CD4-positive, alpha-beta T cell treated with Interferon gamma for 1 hour (primary cell): ENCODE measurements around the gene ATP11A.

Experiments
- DNase-seq: peaks from one replicate; pipeline ENCODE4 v3.0.0-alpha.2; 2020

ATP11A gene

GRCh38 chr13:112898621-112899280 is 208.9 kb downstream of the ATP11A start:
- DNase-seq, result no peak

GRCh38 chr13:112899281-112900225 is 209.7 kb downstream of the ATP11A start:
- no peak for DNase-seq

- DNase-seq, result no peak
These were observed 210.4 kb downstream of the ATP11A start for GRCh38 chr13:112900226-112900600.

- DNase-seq, result no peak
These were observed 210.9 kb downstream of the ATP11A start for GRCh38 chr13:112900691-112901091.

- DNase-seq, result no peak
These were observed 212.3 kb downstream of the ATP11A start for GRCh38 chr13:112902101-112902651.

GRCh38 chr13:112902669-112903068 is 212.8 kb downstream of the ATP11A start:
- no peak for DNase-seq

GRCh38 chr13:112903071-112903577 is 213.3 kb downstream of the ATP11A start:
- no peak for DNase-seq

- no peak for DNase-seq
These were observed 213.9 kb downstream of the ATP11A start for GRCh38 chr13:112903606-112904195.

GRCh38 chr13:112904436-112904960 is 214.7 kb downstream of the ATP11A start:
- DNase-seq, result no peak

- no peak for DNase-seq
These were observed 215.2 kb downstream of the ATP11A start for GRCh38 chr13:112905086-112905485.

GRCh38 chr13:112905619-112905989 is 215.8 kb downstream of the ATP11A start:
- no peak for DNase-seq

GRCh38 chr13:112905990-112906641 is 216.3 kb downstream of the ATP11A start:
- DNase-seq, result no peak

- no peak for DNase-seq
These were observed 217.4 kb downstream of the ATP11A start for GRCh38 chr13:112907286-112907685.

GRCh38 chr13:112907871-112908331 is 218.1 kb downstream of the ATP11A start:
- no peak for DNase-seq

- no peak for DNase-seq
These were observed 218.5 kb downstream of the ATP11A start for GRCh38 chr13:112908342-112908741.

- DNase-seq, result no peak
These were observed 220.2 kb downstream of the ATP11A start for GRCh38 chr13:112910016-112910415.

- no peak for DNase-seq
These were observed 220.9 kb downstream of the ATP11A start for GRCh38 chr13:112910616-112911280.

- DNase-seq, result no peak
These were observed 221.5 kb downstream of the ATP11A start for GRCh38 chr13:112911285-112911701.

- no peak for DNase-seq
These were observed 222.0 kb downstream of the ATP11A start for GRCh38 chr13:112911883-112912282.

GRCh38 chr13:112912726-112913440 is 223.0 kb downstream of the ATP11A start:
- DNase-seq, result no peak

GRCh38 chr13:112916296-112916695 is 226.5 kb downstream of the ATP11A start:
- DNase-seq, result no peak
